Inflammatory macrophage treated with lipopolysaccharide for 1 hour (primary cell): ENCODE results near the gene RFFL.
A peak's percentile ranks its signal among the peaks of the same experiment; 100 is the strongest.
"Not testable (repeated sequence)": the region's sequence is repeated elsewhere in the genome, so short reads cannot be mapped to it uniquely, and the experiment has no call there.

Experiments
- DNase-seq, 2 donors: peaks; one replicate each; pipeline ENCODE4 v3.0.0-alpha.2; 2020 to 2022

RFFL gene

DNA sequence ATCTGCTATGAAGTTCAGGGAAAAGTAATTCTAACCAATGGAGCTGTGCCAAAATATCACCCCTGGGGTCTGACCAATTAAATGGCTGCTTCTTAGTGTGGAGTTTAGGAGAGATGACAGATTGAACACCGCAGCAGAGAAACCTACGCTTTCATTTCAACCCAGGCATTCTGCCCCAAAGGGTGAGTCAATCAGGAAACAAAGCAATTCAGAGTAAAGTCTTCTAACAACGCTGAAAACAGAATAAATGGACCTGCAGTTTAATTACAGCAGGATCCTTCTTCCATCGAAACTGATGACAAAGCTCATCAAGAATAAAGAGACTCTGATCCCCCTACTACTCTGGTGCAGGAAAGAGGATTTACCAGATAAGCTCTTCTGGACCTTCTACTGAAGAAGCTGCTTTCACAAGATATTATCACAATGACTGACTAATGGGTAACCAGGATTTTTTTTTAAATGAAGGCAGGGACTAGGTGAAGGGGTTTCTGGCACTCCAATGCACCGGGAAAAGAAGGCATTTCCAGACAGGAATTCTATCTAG lies 16.7 kb downstream of the RFFL start:
- DNase-seq: peak; percentile 43 to 47

GRCh38 chr17:35046245-35046644 lies 17.3 kb downstream of the RFFL start:
- no peak for DNase-seq

DNA sequence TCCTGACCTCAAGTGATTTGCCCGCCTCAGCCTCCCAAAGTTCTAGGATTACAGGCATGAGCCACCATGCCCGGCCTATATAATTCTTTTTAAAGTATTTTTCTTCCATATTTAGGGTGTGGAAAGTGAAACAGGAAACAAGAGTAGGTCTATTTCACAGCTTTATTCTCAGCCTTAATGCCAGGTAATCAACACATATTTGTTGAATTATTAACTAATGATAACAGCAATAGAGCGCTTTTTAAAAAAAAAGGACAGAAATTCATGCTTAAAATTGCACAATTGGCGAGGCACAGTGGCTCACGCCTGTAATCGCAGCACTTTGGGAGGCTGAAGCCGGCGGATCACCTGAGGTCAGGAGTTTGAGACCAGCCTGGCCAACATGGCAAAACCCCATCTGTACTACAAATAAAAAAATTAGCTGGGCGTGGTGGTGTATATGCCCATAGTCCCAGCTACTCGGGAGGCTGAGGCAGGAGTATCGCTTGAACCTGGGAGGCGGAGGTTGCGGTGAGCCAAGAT lies 18.0 kb downstream of the RFFL start:
- not testable (repeated sequence) for DNase-seq

- DNase-seq: no peak
Observed at GRCh38 chr17:35044181-35044580, 19.3 kb downstream of the RFFL start.

- no peak for DNase-seq
Observed at GRCh38 chr17:35041390-35041789, 22.1 kb downstream of the RFFL start.

GRCh38 chr17:35038453-35038852 lies 25.1 kb downstream of the RFFL start:
- no peak for DNase-seq

- DNase-seq: no peak
Observed at GRCh38 chr17:35030780-35031179, 32.7 kb downstream of the RFFL start.

DNA sequence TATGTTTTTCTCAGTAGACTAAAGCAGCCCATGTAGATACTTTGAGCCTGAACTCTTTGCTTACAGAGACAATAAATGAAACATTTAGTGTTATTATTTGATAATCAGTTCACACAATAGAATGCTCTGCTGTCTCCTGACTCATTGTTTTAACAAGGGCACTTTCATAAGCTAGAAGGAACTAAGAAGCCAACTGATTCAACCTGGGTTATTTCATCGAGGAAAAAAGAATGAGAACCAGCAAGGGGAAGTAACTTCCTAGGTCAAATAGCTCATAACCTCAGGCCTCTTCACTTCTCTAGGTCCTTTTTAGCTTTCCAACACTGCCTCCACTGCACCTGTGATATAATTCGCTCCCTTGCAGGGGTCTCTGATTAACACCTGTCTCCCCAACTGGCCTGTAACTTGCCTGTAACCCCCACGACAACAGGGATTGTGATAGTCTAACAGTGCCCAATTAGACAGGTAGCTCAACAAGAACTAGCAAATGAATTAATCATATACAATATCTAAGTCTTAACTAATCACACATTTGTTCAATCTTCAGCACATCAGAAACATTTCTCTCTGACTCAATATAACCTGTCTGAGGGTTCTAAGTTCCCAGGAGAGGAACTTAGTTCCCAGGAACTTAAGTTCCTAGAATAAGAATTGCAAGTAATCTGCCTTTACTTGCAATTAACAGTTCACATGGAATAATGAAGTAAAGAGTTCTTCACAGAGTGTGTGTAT lies 34.8 kb downstream of the RFFL start:
- peak; percentile 56 to 60 for DNase-seq

DNA sequence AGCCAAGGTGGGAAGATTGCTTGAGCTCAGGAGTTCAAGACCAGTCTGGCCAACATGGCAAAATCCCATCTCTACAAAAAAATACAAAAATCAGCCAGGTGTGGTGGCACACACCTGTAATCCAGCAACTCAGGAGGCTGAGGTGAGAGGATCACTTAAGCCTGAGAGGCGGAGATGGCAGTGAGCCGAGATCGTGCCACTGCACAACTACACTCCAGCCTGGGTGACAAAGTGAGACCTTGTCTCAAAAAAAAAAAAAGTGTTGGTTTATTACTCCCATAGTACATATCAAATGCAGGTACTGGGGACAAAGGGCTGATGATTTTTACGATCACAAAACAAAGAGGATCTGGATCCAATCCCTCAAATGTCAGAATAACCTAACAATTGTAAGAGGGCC lies 35.4 kb downstream of the RFFL start:
- DNase-seq: not testable (repeated sequence)

GRCh38 chr17:35025541-35025940 lies 38.0 kb downstream of the RFFL start:
- no peak for DNase-seq

DNA sequence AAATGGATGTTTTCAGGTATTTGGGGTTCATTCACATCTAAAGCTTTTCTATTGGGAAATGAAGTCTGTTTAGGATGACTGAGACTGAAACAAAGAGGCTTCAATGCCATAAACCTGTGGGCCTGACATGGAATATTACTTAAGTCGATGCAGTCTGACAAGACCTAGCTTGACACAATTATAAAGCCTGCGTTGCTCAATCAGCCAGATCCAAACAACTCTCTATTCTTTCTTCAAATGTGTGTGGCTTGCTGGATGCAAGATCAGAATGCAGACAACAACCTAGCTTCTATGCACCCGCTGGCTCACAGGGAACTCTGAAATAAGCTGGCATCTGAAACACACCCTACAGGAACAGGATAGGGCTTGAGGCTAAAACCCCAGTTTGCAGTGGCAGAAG lies 40.0 kb downstream of the RFFL start:
- DNase-seq: no peak

DNA sequence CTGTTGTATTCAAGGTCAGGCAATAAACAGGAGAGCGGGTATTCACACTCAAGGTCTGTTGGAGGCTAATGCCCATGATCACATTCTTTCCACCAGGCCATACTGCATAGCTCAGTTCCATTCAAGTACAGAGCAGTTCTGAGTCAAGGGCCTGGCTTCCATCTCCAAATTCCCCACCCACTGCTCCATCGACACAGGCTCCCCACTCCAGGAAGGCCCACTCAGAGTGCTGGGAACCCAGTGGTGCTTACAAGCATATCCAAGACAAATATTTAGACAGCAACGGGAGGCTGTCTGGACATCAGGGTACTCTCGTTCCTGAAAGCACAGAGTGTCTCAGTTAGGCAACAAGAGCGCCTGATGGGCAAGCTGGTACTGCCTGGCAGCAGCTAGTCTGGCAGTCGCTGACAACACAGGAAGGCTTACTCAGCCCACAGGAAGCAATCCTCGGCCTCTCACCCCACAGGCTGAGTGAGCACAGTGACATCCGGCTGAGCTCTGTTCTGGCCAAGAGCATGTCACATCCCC lies 40.9 kb downstream of the RFFL start:
- DNase-seq: peak; percentile 76 to 82

GRCh38 chr17:35021520-35022380 lies 41.8 kb downstream of the RFFL start:
- DNase-seq: no peak

- no peak for DNase-seq
Observed at GRCh38 chr17:35019386-35020179, 43.9 kb downstream of the RFFL start.

DNA sequence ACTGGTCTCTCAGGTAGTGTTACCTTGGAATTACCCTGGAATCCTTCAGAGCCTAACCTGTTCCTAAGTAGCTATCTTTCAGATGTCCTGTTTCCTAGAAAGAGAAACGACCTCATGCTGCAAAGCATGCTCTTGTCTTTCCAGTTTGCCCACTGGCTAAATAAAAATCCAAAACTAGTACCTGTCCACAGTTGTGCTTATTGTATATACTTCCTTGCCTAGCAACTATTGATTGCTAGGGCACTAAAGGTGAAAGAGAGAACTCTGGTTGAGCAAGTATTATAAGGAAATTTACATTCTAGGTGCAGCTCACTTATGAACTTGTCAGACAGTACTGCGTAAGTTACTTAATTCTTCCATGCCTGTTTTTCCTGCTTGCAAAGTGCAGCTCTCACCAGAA lies 44.7 kb downstream of the RFFL start:
- no peak for DNase-seq

GRCh38 chr17:35017021-35017420 lies 46.5 kb downstream of the RFFL start:
- DNase-seq: no peak

DNA sequence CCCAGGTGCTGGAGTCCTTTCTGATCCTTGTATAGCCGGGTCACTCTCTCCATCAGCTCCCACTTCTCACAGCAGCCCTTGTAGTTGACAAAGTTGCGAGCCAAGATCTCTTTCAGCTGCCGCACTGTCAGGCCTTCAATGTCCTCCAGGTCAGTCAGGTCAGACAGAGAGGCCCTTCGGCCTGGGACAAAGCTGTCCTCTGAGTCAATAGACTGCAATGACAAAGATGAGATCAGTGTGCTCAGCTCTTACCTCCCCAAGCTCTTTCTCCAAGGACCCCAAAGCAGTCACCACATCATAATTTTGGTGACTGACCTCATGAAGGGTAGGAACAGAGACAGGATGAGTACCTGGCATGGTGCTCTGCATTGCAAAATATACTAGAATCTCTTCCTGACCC lies 47.1 kb downstream of the RFFL start:
- no peak for DNase-seq

DNA sequence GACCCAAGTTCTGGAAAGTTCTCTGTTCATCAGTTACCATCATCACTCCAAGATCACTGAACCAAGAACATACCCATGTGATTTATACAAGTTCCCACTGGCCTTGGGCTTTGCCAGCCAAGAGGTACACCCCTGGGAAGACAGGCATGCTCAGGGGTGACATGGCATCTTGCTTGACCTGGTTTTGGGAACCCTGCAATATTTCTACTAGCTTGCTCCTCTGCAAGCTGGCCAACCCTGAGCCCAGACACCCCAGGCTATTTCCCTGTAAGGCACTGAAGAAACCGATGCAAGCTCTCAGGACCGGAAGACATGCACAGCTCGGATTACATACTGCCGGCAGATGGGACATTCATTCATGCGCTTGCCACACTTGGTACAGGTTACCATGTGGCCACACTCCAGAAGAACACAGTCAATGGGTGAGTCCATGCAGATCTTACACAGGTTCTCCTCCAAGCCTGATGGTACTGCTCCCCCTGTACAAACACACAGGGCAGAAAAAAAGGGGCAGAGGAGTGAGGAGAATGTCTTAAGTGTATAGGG lies 51.8 kb downstream of the RFFL start:
- no peak for DNase-seq

DNA sequence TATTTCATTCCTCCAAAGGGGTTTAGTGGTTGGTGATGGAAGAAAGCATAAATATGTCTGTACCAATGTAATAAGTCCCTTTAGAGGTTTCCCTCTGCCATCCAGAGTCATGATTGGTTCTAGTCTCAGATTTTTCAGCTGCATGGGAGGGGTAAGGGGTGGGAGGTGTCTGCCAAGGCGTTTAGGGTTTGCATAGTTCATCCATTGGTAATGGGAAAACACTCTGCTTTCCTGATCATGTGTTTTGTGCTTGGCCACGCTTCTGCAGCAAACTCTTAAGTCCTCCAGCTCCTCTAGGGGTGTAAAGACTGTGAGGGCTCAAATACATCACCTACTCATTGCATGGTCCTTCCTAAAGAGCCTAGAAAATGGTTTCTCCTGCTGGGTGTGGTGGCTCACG lies 53.4 kb downstream of the RFFL start:
- DNase-seq: no peak

DNA sequence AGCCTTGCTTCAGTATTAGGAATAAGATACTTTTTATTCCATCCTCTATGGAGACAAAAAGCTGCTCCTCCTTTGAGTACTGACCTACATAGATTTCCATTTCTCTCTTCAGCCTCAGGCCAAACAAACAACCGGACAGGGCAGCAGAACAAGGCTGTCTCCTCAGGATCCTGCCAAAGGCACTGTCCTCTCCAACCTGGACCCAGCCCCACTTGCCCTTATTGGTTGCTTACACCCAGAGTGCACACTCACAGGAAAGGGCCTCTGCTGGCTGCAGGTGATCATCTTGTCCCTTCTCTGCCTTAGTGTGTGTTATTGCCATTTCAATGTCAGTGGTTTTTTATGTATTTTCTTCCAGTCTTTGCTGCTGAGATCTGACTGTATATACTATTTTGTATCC lies 56.5 kb downstream of the RFFL start:
- DNase-seq: no peak

- no peak for DNase-seq
Observed at GRCh38 chr17:35006345-35006744, 57.2 kb downstream of the RFFL start.

DNA sequence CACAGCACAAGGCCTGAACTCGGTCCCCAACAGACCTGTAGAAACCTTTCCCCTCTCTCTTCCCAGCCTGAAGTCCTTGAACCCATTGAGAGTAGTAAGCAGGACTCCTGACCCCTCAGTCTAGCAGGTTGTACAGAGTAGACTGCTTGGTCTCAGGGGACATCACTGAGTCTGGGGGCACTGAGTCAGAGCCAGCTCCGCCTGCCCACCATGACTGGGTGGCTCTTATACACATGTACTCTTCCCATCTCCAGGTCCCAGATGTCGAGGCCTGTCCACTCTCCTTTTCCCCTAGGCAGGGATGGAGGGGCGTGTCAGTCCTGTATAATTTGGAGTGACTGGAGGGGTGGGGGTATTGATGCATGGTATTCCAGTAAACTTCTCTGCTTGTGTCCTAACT lies 59.7 kb downstream of the RFFL start:
- no peak for DNase-seq
